A673 (cell line): Measurements from ENCODE around the gene BNC1.
"Not testable (repeated sequence)": the region's sequence is repeated elsewhere in the genome, so short reads cannot be mapped to it uniquely, and the experiment has no call there.

Experiments used
- CTCF ChIP-seq: fragments of 300-800, 200-600 bp; sonication (generic); conservative IDR thresholded peaks from 2 replicates; pipeline ENCODE4 v1.5.1; 2017; ENCODE audit warnings: low read depth, mild to moderate bottlenecking, antibody characterized with exemption, low read length, moderate library complexity, mixed read lengths
- EZH2 ChIP-seq: fragments of 200-600 bp; sonication (generic); IDR thresholded peaks from 2 replicates; pipeline ENCODE4 v1.6.1; 2017; ENCODE audit warnings: borderline replicate concordance, low read depth, mild to moderate bottlenecking, mixed read lengths, antibody characterized with exemption, low read length; ENCODE audit not compliant: poor library complexity, severe bottlenecking

GRCh38 chr15:83221781-83222180, 62.7 kb downstream of the BNC1 start:
- not testable (repeated sequence) for TF ChIP-seq CTCF, EZH2
